Choroid plexus epithelial cell (primary cell): Measurements from ENCODE around the gene LOXHD1.

Source experiments
- DNase-seq: peaks from one replicate; pipeline ENCODE4 v3.0.0-alpha.2; 2010; ENCODE audit warnings: low read depth
- H3K4me3 ChIP-seq: 2 replicates; pipeline ENCODE4 v1.5.1; 2011; ENCODE audit warnings: low read depth, mild to moderate bottlenecking, control low read depth, low read length, moderate library complexity
- TF ChIP-seq, protein P1 (sequence below): conservative IDR thresholded peaks from 2 replicates; pipeline ENCODE4 v1.5.1; 2011; ENCODE audit warnings: low read depth, mild to moderate bottlenecking, control low read depth, inconsistent platforms, low read length, moderate library complexity

Gene LOXHD1

DNA sequence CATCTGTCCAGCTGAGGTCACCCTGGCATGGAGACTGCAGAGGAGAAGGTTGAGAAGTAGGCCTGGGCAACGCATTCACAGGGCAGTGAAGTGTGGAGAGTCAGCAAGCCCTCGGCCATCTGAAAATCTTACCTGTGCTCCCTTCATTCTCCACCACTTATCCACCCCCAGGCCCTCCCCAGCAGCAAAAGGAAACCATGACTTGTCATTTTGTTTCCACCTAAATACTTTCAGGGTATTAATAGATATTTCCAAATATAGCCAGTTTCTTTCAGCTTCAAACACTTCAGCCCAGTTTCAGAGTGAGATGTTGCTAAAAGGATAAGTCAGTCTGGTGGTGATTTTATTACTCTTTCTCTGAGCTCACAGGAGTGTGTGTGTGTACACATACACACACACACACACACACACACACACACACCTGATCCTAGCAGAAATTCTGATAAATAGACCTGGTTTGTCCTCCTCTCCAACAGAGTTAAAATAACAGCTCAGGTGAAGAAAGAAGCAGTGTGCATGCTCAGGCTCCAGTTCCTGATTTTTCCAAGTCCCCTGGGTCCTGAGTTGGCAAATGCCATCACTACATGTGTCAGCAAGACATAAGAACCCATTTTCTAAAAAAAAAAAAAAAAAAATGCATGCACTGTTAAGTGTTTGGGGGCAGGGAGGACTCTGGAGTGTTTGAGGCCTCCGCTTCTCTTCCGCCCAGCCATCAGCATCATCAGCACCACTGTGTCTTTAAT lies 82.8 kb downstream of the LOXHD1 start:
- DNase-seq, result no peak
- TF ChIP-seq, protein P1, sequence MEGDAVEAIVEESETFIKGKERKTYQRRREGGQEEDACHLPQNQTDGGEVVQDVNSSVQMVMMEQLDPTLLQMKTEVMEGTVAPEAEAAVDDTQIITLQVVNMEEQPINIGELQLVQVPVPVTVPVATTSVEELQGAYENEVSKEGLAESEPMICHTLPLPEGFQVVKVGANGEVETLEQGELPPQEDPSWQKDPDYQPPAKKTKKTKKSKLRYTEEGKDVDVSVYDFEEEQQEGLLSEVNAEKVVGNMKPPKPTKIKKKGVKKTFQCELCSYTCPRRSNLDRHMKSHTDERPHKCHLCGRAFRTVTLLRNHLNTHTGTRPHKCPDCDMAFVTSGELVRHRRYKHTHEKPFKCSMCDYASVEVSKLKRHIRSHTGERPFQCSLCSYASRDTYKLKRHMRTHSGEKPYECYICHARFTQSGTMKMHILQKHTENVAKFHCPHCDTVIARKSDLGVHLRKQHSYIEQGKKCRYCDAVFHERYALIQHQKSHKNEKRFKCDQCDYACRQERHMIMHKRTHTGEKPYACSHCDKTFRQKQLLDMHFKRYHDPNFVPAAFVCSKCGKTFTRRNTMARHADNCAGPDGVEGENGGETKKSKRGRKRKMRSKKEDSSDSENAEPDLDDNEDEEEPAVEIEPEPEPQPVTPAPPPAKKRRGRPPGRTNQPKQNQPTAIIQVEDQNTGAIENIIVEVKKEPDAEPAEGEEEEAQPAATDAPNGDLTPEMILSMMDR, result no peak
- H3K4me3 ChIP-seq, result no peak overlapping the region

DNA sequence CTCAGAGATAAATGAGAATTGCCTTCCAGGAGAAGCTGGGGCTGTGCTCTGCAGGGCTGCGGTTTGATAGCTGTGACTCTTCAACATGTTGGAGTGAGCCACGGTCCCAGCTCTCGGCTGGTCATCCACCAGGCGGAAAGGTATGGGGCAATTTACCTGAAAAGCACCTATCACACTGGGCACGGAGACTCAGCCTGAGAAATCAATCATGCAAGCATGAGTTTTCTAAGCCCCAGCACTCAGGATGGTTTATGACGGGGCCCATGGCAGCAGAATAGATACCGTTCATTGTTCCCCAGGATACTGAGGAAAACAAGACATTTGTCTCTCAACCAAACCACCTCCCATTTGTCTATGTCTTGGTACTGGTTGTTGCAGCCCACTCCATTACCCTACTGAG lies 83.9 kb downstream of the LOXHD1 start:
- no peak overlapping the region for H3K4me3 ChIP-seq
- no peak for DNase-seq
- TF ChIP-seq, protein P1, result no peak

DNA sequence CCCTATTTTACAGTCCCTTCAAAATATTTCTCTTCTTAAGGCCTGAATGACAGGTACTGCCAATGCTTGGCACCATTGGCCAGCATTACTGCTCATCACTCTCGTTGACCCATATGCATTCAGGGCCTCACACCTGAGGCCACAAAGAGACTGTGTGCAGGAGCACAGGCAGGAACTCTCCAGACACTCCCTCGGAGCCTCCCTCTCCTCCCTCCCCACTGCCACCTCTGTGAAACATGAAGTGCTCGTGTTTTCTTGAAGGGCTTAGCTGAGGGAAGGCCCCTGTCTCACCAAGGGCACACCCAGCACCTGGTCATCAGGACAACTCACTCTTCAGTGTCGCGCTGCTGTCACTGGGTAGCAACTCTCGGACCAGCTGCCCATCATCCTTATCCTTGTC lies 85.3 kb downstream of the LOXHD1 start:
- DNase-seq, result no peak
- TF ChIP-seq, protein P1, result no peak
- no peak overlapping the region for H3K4me3 ChIP-seq

DNA sequence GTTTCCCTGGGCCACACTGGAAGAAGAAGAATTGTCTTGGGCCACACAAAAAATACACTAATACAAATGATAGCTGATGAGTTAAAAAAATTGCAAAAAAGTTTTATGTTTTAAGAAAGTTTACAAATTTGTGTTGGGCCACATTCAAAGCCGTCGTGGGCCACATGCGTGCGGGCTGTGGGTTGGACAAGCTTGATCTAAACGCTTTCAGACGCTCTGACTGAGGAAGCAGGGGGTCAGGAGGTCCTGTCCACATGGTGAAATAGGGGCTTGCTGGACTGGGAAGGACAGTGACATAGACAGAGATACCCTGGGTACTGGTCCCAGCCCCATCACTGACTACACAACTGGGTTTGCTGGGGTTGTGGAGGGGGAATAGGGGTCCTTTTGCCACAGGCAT lies 86.4 kb downstream of the LOXHD1 start:
- DNase-seq, result no peak
- H3K4me3 ChIP-seq, result no peak overlapping the region
- TF ChIP-seq, protein P1, result no peak

DNA sequence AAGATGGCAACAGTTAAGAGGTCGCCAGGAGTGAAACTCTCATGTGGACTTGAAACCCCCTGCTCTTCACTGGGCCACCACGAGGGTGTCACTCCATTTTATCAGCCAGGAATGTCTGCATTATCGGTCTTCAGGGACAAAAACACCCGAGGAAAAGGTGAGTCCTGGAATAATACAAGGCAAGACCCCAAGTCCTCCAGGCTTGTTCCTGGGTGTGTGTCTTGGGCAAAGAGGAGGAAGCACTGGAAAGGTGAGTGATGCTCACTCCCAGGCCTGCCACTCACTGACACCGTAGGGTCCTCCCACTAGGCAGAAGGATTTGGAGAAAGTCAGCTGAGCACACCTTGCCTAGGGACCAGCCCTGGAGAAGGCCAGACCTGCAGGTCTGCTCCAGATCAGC lies 86.9 kb downstream of the LOXHD1 start:
- DNase-seq, result no peak

DNA sequence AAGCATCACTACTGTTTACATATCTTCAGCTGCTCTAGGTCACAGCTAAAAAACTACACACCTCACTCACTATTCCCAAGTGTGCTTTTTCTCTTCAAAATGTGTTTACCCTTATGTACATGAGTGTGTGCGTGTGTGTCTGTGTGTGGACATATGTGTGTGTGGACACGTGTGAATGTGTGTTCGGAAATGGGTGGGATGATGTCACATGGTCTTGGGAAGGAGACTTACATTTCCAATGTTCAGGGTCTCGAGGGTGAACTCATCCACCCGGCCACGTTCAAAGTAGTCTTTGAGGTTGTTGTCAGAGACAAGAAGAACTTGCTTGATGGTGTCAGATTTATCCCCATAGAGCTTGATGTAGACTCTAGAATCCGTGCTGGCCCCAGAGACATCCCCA lies 87.8 kb downstream of the LOXHD1 start:
- no peak for DNase-seq
- no peak overlapping the region for H3K4me3 ChIP-seq
- TF ChIP-seq, protein P1, result no peak

More for the DNA sequence above, 86.9 kb downstream of the LOXHD1 start:
- H3K4me3 ChIP-seq, result no peak overlapping the region
- TF ChIP-seq, protein P1, result no peak

DNA sequence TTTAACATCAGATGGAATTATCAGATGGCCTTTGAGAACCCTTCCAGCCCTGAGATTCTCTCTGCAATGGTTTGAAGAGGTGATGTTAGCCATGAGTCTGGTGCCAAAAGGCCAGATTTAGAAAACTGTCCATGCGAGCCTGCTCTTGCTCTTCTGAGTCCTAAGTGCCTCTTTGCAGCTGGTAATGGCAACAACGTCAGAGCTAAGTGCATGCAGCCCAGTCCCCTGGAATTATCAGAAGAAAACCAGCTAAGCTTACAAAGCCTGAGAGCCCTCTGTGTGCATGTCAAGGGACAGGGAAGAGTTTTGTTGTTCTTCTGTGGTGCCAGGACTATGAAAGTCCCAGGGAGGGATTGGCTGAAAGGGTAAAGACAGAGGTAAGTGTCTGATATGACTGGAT lies 89.8 kb downstream of the LOXHD1 start:
- DNase-seq, result no peak
- TF ChIP-seq, protein P1, result no peak
- H3K4me3 ChIP-seq, result no peak overlapping the region
